Tibial nerve (tissue), 4 donors: Measurements from ENCODE around the gene GPC6. TPM values are rescaled to one million over a fixed set of nuclear protein-coding genes. Genes with fewer than 3 reads are reported as not detected.

Experiments used
- DNase-seq, 2 donors: peaks; one replicate each; pipeline ENCODE4 v3.0.0-alpha.2; 2019; ENCODE audit warnings: low spot score in 2 of 2
- H3K27ac ChIP-seq, 4 donors: fragments of 200-600 bp; sonication (generic) in 3 of 4; one replicate each; pipeline ENCODE4 v1.5.1; 2017 to 2019; ENCODE audit warnings: mild to moderate bottlenecking in 1 of 4
- H3K27me3 ChIP-seq, 2 donors: fragments of 200-600 bp; sonication (generic) in 1 of 2; one replicate each; pipeline versions ENCODE4 v1.5.1 to v1.6.0; 2017 to 2019
- H3K36me3 ChIP-seq, 3 donors: fragments of 200-600 bp; sonication (generic); one replicate each; pipeline ENCODE4 v1.5.1; 2018 to 2019
- H3K4me1 ChIP-seq, 4 donors: fragments of 200-600 bp; sonication (generic) in 3 of 4; one replicate each; pipeline ENCODE4 v1.5.1; 2017 to 2019
- H3K4me3 ChIP-seq, 4 donors: fragments of 200-600 bp; sonication (generic) in 3 of 4; one replicate each; pipeline ENCODE4 v1.5.1; 2017 to 2019; ENCODE audit warnings: mild to moderate bottlenecking in 1 of 4, moderate library complexity in 1 of 4
- H3K9me3 ChIP-seq, 4 donors: fragments of 200-600 bp; sonication (generic) in 3 of 4; one replicate each; pipeline ENCODE4 v1.5.1; 2017 to 2019
- CTCF ChIP-seq, 5 experiments: fragments of 200-600 bp in 3 of 5; fragments of 450-650 bp in 2 of 5; sonication (generic) in 3 of 5; IDR thresholded peaks; one replicate each; pipeline ENCODE4 v1.5.1; 2016 to 2019; ENCODE audit warnings: antibody characterized with exemption in 5 of 5, mild to moderate bottlenecking in 3 of 5, moderate library complexity in 2 of 5
- EP300 ChIP-seq, 2 donors: sonication (generic); formaldehyde crosslinking; IDR thresholded peaks; one replicate each; pipeline ENCODE4 v1.6.1; 2017; ENCODE audit warnings: antibody characterized with exemption in 2 of 2, mild to moderate bottlenecking in 1 of 2
- POLR2A ChIP-seq, 2 donors: fragments of 450-650 bp; IDR thresholded peaks; one replicate each; pipeline ENCODE4 v1.6.1; 2017; ENCODE audit warnings: antibody characterized with exemption in 2 of 2, mild to moderate bottlenecking in 2 of 2, moderate library complexity in 2 of 2
- WGBS, 2 donors: methylation state at CpG; one replicate each; pipeline ENCODE4 v1.1.5; 2018; 5-methylcytosine and 5-hydroxymethylcytosine counted together
- total RNA-seq, 4 donors: library from RNA; depleted of rRNA; stranded (reverse); fragments of >200 nt; gene quantifications; one replicate each; pipeline ENCODE4 v1.1.0, GENCODE V29; 2016

Gene GPC6
- total RNA-seq, 4 donors from 2014 or later: 21.9 to 39.5 (median 29.8) TPM

GRCh38 chr13:93775507-93776108 is 549.0 kb downstream of the GPC6 start:
- no peak for TF ChIP-seq EP300 (IDR thresholded peaks at IDR 0.05)
- 27 to 36% methylated on average over 8 of the region's 8 CpGs for whole genome bisulfite sequencing, 2 donors
- no peak overlapping the region for H3K27ac ChIP-seq
- H3K36me3 ChIP-seq: no peaks in the 10 kb centered on the region
- H3K4me1 ChIP-seq: peaks cover 0 to 8% (median 0%) of the 10 kb centered on the region in 4 donors
- H3K27me3 ChIP-seq: no peaks in the 10 kb centered on the region
- H3K4me3 ChIP-seq: no peak overlapping the region
- no peaks in the 10 kb centered on the region for H3K9me3 ChIP-seq
- no peak for DNase-seq

- H3K36me3 ChIP-seq: no peaks in the 10 kb centered on the region
- no peaks in the 10 kb centered on the region for H3K27me3 ChIP-seq
- TF ChIP-seq CTCF (IDR thresholded peaks at IDR 0.05) (no peak), EP300 (IDR thresholded peaks at IDR 0.05) (no peak), POLR2A (IDR thresholded peaks at IDR 0.05) (no peak)
- no peak for DNase-seq
- no peak overlapping the region for H3K4me3 ChIP-seq
- WGBS, 2 donors: 84 to 88% methylated on average over 5 of the region's 5 CpGs
- no peaks in the 10 kb centered on the region for H3K9me3 ChIP-seq
- no peak overlapping the region for H3K27ac ChIP-seq
- H3K4me1 ChIP-seq: peaks cover 0 to 8% (median 0%) of the 10 kb centered on the region in 4 donors
These were observed 550.3 kb downstream of the GPC6 start for GRCh38 chr13:93776936-93777335.

- H3K4me3 ChIP-seq: no peak overlapping the region
- no peak overlapping the region for H3K27ac ChIP-seq
- H3K9me3 ChIP-seq: no peaks in the 10 kb centered on the region
- no peak for TF ChIP-seq EP300 (IDR thresholded peaks at IDR 0.05)
- TF ChIP-seq CTCF (IDR thresholded peaks at IDR 0.05): no peak
- no peak for TF ChIP-seq POLR2A (IDR thresholded peaks at IDR 0.05)
- H3K36me3 ChIP-seq: no peaks in the 10 kb centered on the region
- H3K4me1 ChIP-seq: peaks cover 0 to 8% (median 0%) of the 10 kb centered on the region in 4 donors
- no peak for DNase-seq
- 77 to 80% methylated on average over 2 of the region's 2 CpGs for WGBS, 2 donors
- H3K27me3 ChIP-seq: no peaks in the 10 kb centered on the region
These were observed 550.9 kb downstream of the GPC6 start for GRCh38 chr13:93777504-93777903.

GRCh38 chr13:93778548-93778947 is 551.9 kb downstream of the GPC6 start:
- Histone ChIP-seq H3K9me3 (no peaks in the 10 kb centered on the region), H3K27ac (no peak overlapping the region), H3K4me1 (peaks cover 0 to 8% (median 0%) of the 10 kb centered on the region in 4 donors), H3K4me3 (no peak overlapping the region), H3K27me3 (no peaks in the 10 kb centered on the region), H3K36me3 (no peaks in the 10 kb centered on the region)
- no peak for DNase-seq
- TF ChIP-seq CTCF (IDR thresholded peaks at IDR 0.05): no peak
- no peak for TF ChIP-seq POLR2A (IDR thresholded peaks at IDR 0.05)
- no peak for TF ChIP-seq EP300 (IDR thresholded peaks at IDR 0.05)
- WGBS, 2 donors: 88 to 94% methylated on average over 1 of the region's 1 CpG

GRCh38 chr13:93784191-93784590 is 557.6 kb downstream of the GPC6 start:
- H3K4me1 ChIP-seq: no peaks in the 10 kb centered on the region
- no peak overlapping the region for H3K4me3 ChIP-seq
- 84% methylated on average over 1 of the region's 1 CpG for WGBS, 2 donors
- H3K36me3 ChIP-seq: no peaks in the 10 kb centered on the region
- no peak for DNase-seq
- TF ChIP-seq CTCF (IDR thresholded peaks at IDR 0.05) (no peak), EP300 (IDR thresholded peaks at IDR 0.05) (no peak), POLR2A (IDR thresholded peaks at IDR 0.05) (no peak)
- no peaks in the 10 kb centered on the region for H3K27me3 ChIP-seq
- no peaks in the 10 kb centered on the region for H3K9me3 ChIP-seq
- H3K27ac ChIP-seq: no peak overlapping the region
